CD14-positive monocyte (primary cell): ENCODE results near the gene EPB41L2. TPM values are rescaled to one million over a fixed set of nuclear protein-coding genes. Genes with fewer than 3 reads are reported as not detected.

Experiments used
- DNase-seq, 3 donors: peaks; one replicate each; pipeline ENCODE4 v3.0.0-alpha.2; 2011 to 2022
- H2AFZ ChIP-seq: 2 replicates; pipeline ENCODE4 v1.6.0; 2012; ENCODE audit warnings: mild to moderate bottlenecking, low read depth, low read length, inconsistent platforms; ENCODE audit not compliant: insufficient read depth, poor library complexity, severe bottlenecking
- H3K27ac ChIP-seq, 2 donors: 1 replicate in 1 of 2; 2 replicates in 1 of 2; pipeline ENCODE4 v1.5.1; 2012 to 2013; ENCODE audit warnings: low read length in 2 of 2, control low read depth in 1 of 2, inconsistent platforms in 1 of 2, low read depth in 1 of 2, mild to moderate bottlenecking in 1 of 2
- H3K27me3 ChIP-seq, 2 donors: one replicate each; pipeline versions ENCODE4 v1.6.0 to v1.6.1; 2011 to 2013; ENCODE audit warnings: low read length in 2 of 2; ENCODE audit not compliant: control insufficient read depth in 2 of 2, insufficient read depth in 2 of 2
- H3K36me3 ChIP-seq, 2 donors: replicated peaks in 1 of 2; 1 replicate in 1 of 2; 2 replicates in 1 of 2; pipeline versions ENCODE4 v1.5.1 to v1.6.1; 2012 to 2013; ENCODE audit warnings: low read length in 2 of 2, control low read depth in 1 of 2, inconsistent platforms in 1 of 2, mild to moderate bottlenecking in 1 of 2; ENCODE audit not compliant: insufficient read depth in 2 of 2, control insufficient read depth in 1 of 2
- H3K4me1 ChIP-seq, 2 donors: 1 replicate in 1 of 2; 2 replicates in 1 of 2; pipeline versions ENCODE4 v1.5.1 to v1.6.1; 2012 to 2013; ENCODE audit warnings: low read length in 2 of 2, control low read depth in 1 of 2, inconsistent platforms in 1 of 2, mild to moderate bottlenecking in 1 of 2, moderate library complexity in 1 of 2; ENCODE audit not compliant: insufficient read depth in 2 of 2, control insufficient read depth in 1 of 2
- H3K4me2 ChIP-seq: replicated peaks from 2 replicates; pipeline ENCODE3; 2012; ENCODE audit warnings: low read length, moderate library complexity, mild to moderate bottlenecking; ENCODE audit not compliant: poor library complexity, severe bottlenecking; ENCODE audit errors: extremely low read depth
- H3K4me3 ChIP-seq, 3 experiments: fragments of 200-600 bp in 1 of 3; sonication (generic) in 1 of 3; replicated peaks in 1 of 3; 1 replicate in 2 of 3; 2 replicates in 1 of 3; pipeline ENCODE4 v1.5.1; 2011 to 2013; ENCODE audit warnings: low read length in 3 of 3, mild to moderate bottlenecking in 3 of 3, control low read depth in 2 of 3, low read depth in 2 of 3, inconsistent platforms in 1 of 3, moderate library complexity in 1 of 3
- H3K79me2 ChIP-seq: 2 replicates; pipeline ENCODE4 v1.6.0; 2012; ENCODE audit warnings: mild to moderate bottlenecking, control low read depth, inconsistent platforms, low read length, moderate library complexity; ENCODE audit not compliant: insufficient read depth
- H3K9ac ChIP-seq: 2 replicates; pipeline ENCODE4 v1.6.0; 2017; ENCODE audit warnings: low read length, mild to moderate bottlenecking; ENCODE audit not compliant: insufficient read depth, poor library complexity, severe bottlenecking
- H3K9me3 ChIP-seq, 2 donors: replicated peaks in 1 of 2; 1 replicate in 1 of 2; 2 replicates in 1 of 2; pipeline versions ENCODE4 v1.5.1 to v1.6.1; 2012 to 2013; ENCODE audit warnings: low read length in 2 of 2, control low read depth in 1 of 2; ENCODE audit not compliant: control insufficient read depth in 1 of 2, insufficient read depth in 1 of 2
- H4K20me1 ChIP-seq: 2 replicates; pipeline ENCODE4 v1.6.0; 2012; ENCODE audit warnings: mild to moderate bottlenecking, low read length, control low read depth, moderate library complexity; ENCODE audit not compliant: insufficient read depth
- H3K27ac Mint-ChIP-seq, 7 donors: one replicate each; pipeline ENCODE4 v1.8.0; 2020; ENCODE audit warnings: mild to moderate bottlenecking in 7 of 7, mixed read lengths in 7 of 7, moderate library complexity in 6 of 7, inconsistent platforms in 2 of 7
- H3K27me3 Mint-ChIP-seq, 3 donors: one replicate each; pipeline ENCODE4 v1.8.0; 2021 to 2022; ENCODE audit warnings: low read depth in 3 of 3, mild to moderate bottlenecking in 3 of 3, mixed read lengths in 3 of 3, moderate library complexity in 3 of 3, inconsistent platforms in 1 of 3
- H3K36me3 Mint-ChIP-seq, 2 donors: one replicate each; pipeline ENCODE4 v1.8.0; 2020; ENCODE audit warnings: mixed read lengths in 2 of 2, inconsistent platforms in 1 of 2, mild to moderate bottlenecking in 1 of 2
- H3K4me1 Mint-ChIP-seq: one replicate; pipeline ENCODE4 v1.8.0; 2020; ENCODE audit warnings: mild to moderate bottlenecking, mixed read lengths
- H3K4me3 Mint-ChIP-seq, 2 donors: one replicate each; pipeline ENCODE4 v1.8.0; 2020; ENCODE audit warnings: mild to moderate bottlenecking in 2 of 2, mixed read lengths in 2 of 2, moderate library complexity in 1 of 2
- H3K9me3 Mint-ChIP-seq, 7 donors: one replicate each; pipeline ENCODE4 v1.8.0; 2020 to 2022; ENCODE audit warnings: mixed read lengths in 7 of 7, mild to moderate bottlenecking in 6 of 7, moderate library complexity in 6 of 7, inconsistent platforms in 2 of 7
- WGBS: methylation state at CpG from one replicate; pipeline ENCODE4 v1.1.5; 2013; ENCODE audit warnings: missing lambda C conversion rate; ENCODE audit not compliant: insufficient coverage; 5-methylcytosine and 5-hydroxymethylcytosine counted together
- intact Hi-C, 2 donors: fragments of 100-400 bp; cut with micrococcal nuclease; formaldehyde crosslinking; loops; one replicate each; pipeline versions ENCODE4 v1.15.0 to v1.15.1; 2023
- polyA plus RNA-seq, 3 donors: library from polyadenylated mRNA; depleted of rRNA in 1 of 3; unstranded in 2 of 3; stranded (reverse) in 1 of 3; fragments of 300-500 nt in 2 of 3; fragments of >200 nt in 1 of 3; fragmentation: Illumina TruSeq in 2 of 3; gene quantifications; 1 replicate in 2 of 3; 2 replicates in 1 of 3; pipeline ENCODE4 v1.2.3, GENCODE V29; 2012 to 2021
- TF ChIP-seq, protein P1 (sequence below): fragments of 200-600 bp; IDR thresholded peaks from one replicate; pipeline ENCODE4 v1.8.0; 2022; ENCODE audit warnings: antibody characterized with exemption, mild to moderate bottlenecking

EPB41L2 gene
- polyA plus RNA-seq, 3 donors: 3.4 to 7.2 (median 4.6) TPM

DNA sequence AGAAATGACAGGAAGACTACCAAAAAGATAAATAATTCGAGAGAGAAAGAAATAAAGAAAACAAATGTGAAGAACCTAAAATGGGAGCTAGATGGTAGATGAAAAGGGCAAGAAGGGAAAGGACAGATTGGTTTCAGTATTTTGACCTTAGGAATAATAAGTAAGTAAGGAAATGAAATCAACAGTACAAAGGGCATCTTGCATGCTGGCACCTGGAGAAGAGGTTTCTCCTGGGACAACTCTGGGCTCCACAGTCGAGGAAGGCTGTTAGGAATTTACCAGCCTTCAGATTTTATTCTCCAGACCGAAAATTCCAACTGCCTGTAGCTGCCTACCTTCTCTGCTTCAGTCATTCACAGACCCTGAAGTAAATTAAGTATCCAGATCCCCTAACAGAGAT, 155.4 kb downstream of the EPB41L2 start:
- no peaks in the 10 kb centered on the region for H3K36me3 Mint-ChIP-seq
- intact Hi-C loops: no loop called here
- TF ChIP-seq, protein P1, sequence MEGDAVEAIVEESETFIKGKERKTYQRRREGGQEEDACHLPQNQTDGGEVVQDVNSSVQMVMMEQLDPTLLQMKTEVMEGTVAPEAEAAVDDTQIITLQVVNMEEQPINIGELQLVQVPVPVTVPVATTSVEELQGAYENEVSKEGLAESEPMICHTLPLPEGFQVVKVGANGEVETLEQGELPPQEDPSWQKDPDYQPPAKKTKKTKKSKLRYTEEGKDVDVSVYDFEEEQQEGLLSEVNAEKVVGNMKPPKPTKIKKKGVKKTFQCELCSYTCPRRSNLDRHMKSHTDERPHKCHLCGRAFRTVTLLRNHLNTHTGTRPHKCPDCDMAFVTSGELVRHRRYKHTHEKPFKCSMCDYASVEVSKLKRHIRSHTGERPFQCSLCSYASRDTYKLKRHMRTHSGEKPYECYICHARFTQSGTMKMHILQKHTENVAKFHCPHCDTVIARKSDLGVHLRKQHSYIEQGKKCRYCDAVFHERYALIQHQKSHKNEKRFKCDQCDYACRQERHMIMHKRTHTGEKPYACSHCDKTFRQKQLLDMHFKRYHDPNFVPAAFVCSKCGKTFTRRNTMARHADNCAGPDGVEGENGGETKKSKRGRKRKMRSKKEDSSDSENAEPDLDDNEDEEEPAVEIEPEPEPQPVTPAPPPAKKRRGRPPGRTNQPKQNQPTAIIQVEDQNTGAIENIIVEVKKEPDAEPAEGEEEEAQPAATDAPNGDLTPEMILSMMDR: no peak

DNA sequence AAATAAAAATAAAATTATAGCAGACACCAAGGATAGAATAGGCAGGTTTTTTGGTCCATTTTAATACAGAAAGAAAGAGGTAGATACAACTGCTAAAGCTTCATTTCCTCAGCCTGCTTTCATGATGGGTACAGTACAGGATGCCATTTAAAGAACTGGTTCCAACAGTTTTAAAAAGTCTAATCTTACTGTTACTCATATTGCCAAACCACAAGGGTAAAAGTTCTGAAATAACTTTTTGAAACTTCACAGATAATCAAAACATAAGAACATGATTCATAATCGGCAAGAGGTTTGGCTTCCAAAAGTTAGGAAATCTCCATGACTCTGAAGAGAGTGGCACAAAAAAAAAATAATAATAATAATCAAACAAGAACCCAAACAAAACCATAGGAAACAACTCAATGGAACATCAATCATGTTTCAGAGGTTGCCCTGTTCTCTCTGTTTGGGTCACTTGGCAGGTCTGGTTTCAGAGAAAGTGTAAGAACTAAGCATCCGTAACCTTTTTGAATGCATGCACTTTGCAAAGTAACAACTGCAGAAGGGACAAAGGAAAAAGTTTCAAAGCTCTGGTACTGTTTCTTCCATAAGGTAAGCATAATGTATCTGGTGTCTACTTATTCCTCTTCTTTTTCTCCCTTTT, 156.2 kb downstream of the EPB41L2 start:
- H2AFZ ChIP-seq: no peak overlapping the region
- H3K27me3 Mint-ChIP-seq: peaks cover 0 to 2% (median 0%) of the 10 kb centered on the region in 3 donors
- no peak overlapping the region for H3K4me3 Mint-ChIP-seq
- no peaks in the 10 kb centered on the region for H3K4me1 ChIP-seq
- H3K4me2 ChIP-seq: no peak overlapping the region
- H3K27me3 ChIP-seq: no peaks in the 10 kb centered on the region
- no peaks in the 10 kb centered on the region for H3K4me1 Mint-ChIP-seq
- H3K9me3 Mint-ChIP-seq: peaks cover 0 to 6% (median 2%) of the 10 kb centered on the region in 7 donors
- no peaks in the 10 kb centered on the region for H3K36me3 ChIP-seq
- H3K36me3 Mint-ChIP-seq: no peaks in the 10 kb centered on the region
- H3K9me3 ChIP-seq: no peaks in the 10 kb centered on the region
- no peak overlapping the region for H3K27ac Mint-ChIP-seq
- no peaks in the 10 kb centered on the region for H3K79me2 ChIP-seq
- 100% methylated on average over 1 of the region's 2 CpGs for WGBS
- no peak overlapping the region for H3K9ac ChIP-seq
- intact Hi-C loops: no loop called here
- no peaks in the 10 kb centered on the region for H4K20me1 ChIP-seq
- no peak for DNase-seq
- H3K27ac ChIP-seq: no peak overlapping the region
- TF ChIP-seq, protein P1: no peak
- H3K4me3 ChIP-seq: no peak overlapping the region

More for the DNA sequence above, 155.4 kb downstream of the EPB41L2 start:
- Histone ChIP-seq H3K27ac (no peak overlapping the region), H2AFZ (no peak overlapping the region), H3K9ac (no peak overlapping the region), H3K79me2 (no peaks in the 10 kb centered on the region), H3K4me2 (no peak overlapping the region), H3K9me3 (no peaks in the 10 kb centered on the region), H4K20me1 (no peaks in the 10 kb centered on the region), H3K27me3 (no peaks in the 10 kb centered on the region), H3K4me3 (no peak overlapping the region), H3K36me3 (no peaks in the 10 kb centered on the region), H3K4me1 (no peaks in the 10 kb centered on the region)
- WGBS: 94% methylated on average over 2 of the region's 3 CpGs
- H3K4me1 Mint-ChIP-seq: no peaks in the 10 kb centered on the region
- DNase-seq: no peak
- H3K27ac Mint-ChIP-seq: no peak overlapping the region
- H3K4me3 Mint-ChIP-seq: no peak overlapping the region
- peaks cover 0 to 6% (median 2%) of the 10 kb centered on the region in 7 donors for H3K9me3 Mint-ChIP-seq
- H3K27me3 Mint-ChIP-seq: peaks cover 0 to 2% (median 0%) of the 10 kb centered on the region in 3 donors
